A549 treated with ZK216348 at 1 μM for 4 hours (cell line): ENCODE data around the gene ACKR4. TPM values are rescaled to one million over a fixed set of nuclear protein-coding genes. Genes with fewer than 3 reads are reported as not detected.

Source experiments
- total RNA-seq: library from RNA; stranded (reverse); fragments of 200-300 nt; extraction: Qiagen RNA extraction; gene quantifications from 5 replicates; pipeline ENCODE4 v1.2.3, GENCODE V29; 2022; ENCODE audit warnings: low read depth

ACKR4 gene
- not detected in 5 replicates for total RNA-seq

DNA sequence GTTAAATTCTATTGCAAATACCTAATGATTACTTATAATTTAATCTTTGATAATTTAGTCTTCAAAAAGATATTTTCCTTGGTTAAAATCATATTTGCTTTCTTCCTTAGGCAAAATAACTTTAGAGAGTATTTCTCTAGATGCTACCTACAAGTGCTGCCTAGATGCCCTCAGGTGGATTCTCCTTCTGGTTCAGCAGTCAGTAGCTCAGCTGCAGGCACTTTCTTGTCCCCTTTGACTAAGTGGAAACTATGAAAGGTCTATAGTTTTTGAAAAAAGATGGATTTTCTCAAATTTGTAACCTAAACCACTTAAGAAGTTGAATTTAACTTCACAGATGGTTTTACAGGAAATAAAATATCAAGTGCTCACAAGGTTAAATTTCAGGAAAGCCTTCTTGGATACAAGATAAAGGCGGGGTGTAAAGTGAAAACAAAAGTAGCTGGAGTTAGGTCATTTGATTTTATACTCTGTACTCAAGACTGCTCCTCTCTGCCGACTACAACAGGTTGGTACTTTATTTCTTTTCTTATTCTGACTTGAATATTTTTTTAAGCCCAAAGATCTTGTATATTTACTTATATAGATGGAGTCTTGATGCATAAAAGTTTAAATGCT lies at the start of gene ACKR4:
ACKR4 (plus strand) TSS at position 455 of the 618 bp plus-strand sequence. CDS start 3,128 bp downstream, outside the sequence.

Other genes with a start within 250 kb of the ACKR4 start
- gene DNAJC13, start 179.8 kb upstream of the ACKR4 start, total RNA-seq, result 11.8 to 15.1 TPM (median 13.0 TPM) in 5 replicates
- gene ACAD11, start 62.5 kb downstream of the ACKR4 start, total RNA-seq, result 3.8 to 6.6 TPM (median 4.6 TPM) in 5 replicates
- gene UBA5, start 63.1 kb downstream of the ACKR4 start, total RNA-seq, result 21.4 to 28.7 TPM (median 26.6 TPM) in 5 replicates
- gene NPHP3, start 125.1 kb downstream of the ACKR4 start, total RNA-seq, result 6.0 to 10.3 TPM (median 8.5 TPM) in 5 replicates